BLaER1 (cell line): ENCODE results near the gene REPIN1.
A peak's percentile ranks its signal among the peaks of the same experiment; 100 is the strongest.

Experiments
- H3K27ac ChIP-seq: shearing (Covaris generic); formaldehyde crosslinking; 2 replicates; pipeline ENCODE4 v1.8.1; 2022
- H3K27me3 ChIP-seq: shearing (Covaris generic); formaldehyde crosslinking; 2 replicates; pipeline ENCODE4 v1.8.1; 2022
- H3K36me3 ChIP-seq: shearing (Covaris generic); formaldehyde crosslinking; 2 replicates; pipeline ENCODE4 v1.8.1; 2022
- H3K4me1 ChIP-seq: shearing (Covaris generic); formaldehyde crosslinking; 2 replicates; pipeline ENCODE4 v1.8.1; 2022
- H3K4me2 ChIP-seq: shearing (Covaris generic); formaldehyde crosslinking; 2 replicates; pipeline ENCODE4 v1.8.1; 2022
- H3K4me3 ChIP-seq: shearing (Covaris generic); formaldehyde crosslinking; 2 replicates; pipeline ENCODE4 v1.8.1; 2022
- H3K9ac ChIP-seq: shearing (Covaris generic); formaldehyde crosslinking; 2 replicates; pipeline ENCODE4 v1.8.1; 2022
- H3K9me3 ChIP-seq: shearing (Covaris generic); formaldehyde crosslinking; 2 replicates; pipeline ENCODE4 v1.8.1; 2022
- H4K20me1 ChIP-seq: shearing (Covaris generic); formaldehyde crosslinking; 2 replicates; pipeline ENCODE4 v1.8.1; 2022
- Cebpa-rat ChIP-seq: shearing (Covaris generic); IDR thresholded peaks from 2 replicates; pipeline ENCODE4 v1.8.1; 2022

The REPIN1 gene

GRCh38 chr7:150404172-150404804 is 35.7 kb downstream of the REPIN1 start:
- H3K4me2 ChIP-seq, result peak overlapping the region; percentile 87
- peak overlapping the region; percentile 99 for H3K27ac ChIP-seq
- peaks cover 10% of the 10 kb centered on the region; the same call in 1 of the 2 replicates for H3K36me3 ChIP-seq
- H4K20me1 ChIP-seq, result peaks cover 2% of the 10 kb centered on the region; the same call in 1 of the 2 replicates
- no peaks in the 10 kb centered on the region for H3K9me3 ChIP-seq
- peaks cover 65% of the 10 kb centered on the region for H3K4me1 ChIP-seq
- no peaks in the 10 kb centered on the region for H3K27me3 ChIP-seq
- no peak for TF ChIP-seq Cebpa-rat
- peak overlapping the region; percentile 78 for H3K4me3 ChIP-seq
- H3K9ac ChIP-seq, result peak overlapping the region; percentile 97

- Histone ChIP-seq H3K36me3 (peaks cover 8% of the 10 kb centered on the region), H3K4me2 (peak overlapping the region; percentile 87), H3K27me3 (no peaks in the 10 kb centered on the region), H3K9ac (peak overlapping the region; percentile 97), H3K27ac (peak overlapping the region; percentile 99), H3K4me3 (peak overlapping the region; percentile 78), H3K9me3 (no peaks in the 10 kb centered on the region), H4K20me1 (peaks cover 9% of the 10 kb centered on the region; the same call in 1 of the 2 replicates), H3K4me1 (peaks cover 72% of the 10 kb centered on the region)
- no peak for TF ChIP-seq Cebpa-rat
Measured at GRCh38 chr7:150404805-150405583, 36.4 kb downstream of the REPIN1 start.

DNA sequence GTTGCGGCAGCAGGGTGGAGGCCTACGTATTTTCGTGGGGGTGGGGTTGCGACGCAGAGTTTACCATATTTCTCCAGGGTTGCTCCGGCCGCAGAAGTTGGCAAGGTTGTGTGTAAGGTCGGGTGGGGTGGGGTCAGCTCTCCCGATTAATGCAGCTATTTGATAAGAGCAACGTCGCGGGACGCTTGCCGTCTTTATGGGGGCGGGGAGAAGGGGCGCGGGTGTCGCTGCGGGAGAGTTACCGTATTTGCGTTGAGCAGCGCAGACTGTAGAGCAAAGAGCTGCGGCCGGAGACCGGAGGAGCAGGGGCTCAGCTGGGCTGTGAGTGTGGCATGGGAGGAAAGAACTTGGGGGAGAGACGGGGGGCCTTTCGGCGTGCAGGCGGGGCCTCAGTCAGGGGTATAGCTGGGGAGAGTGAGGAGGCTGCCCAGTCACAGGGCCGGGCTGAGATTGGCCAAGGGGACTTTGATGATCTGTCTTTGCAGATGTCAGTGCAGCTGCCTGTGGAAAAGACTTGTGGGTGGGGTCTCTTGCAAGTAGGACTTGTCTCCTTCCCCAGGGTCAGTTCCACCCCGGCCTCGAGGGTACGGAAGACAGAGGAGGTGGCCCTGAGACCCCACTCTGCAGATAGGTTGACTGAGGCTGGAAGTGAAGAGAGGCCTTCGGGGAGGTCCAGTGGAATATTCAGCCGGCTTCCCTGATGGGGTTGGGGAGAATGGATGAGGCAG is 37.1 kb downstream of the REPIN1 start:
- Histone ChIP-seq H3K4me3 (peak overlapping the region; percentile 78), H3K27me3 (no peaks in the 10 kb centered on the region), H3K4me2 (peak overlapping the region; percentile 87), H3K9me3 (no peaks in the 10 kb centered on the region), H4K20me1 (peaks cover 16% of the 10 kb centered on the region; the same call in 1 of the 2 replicates), H3K9ac (peak overlapping the region; percentile 97), H3K36me3 (peaks cover 13% of the 10 kb centered on the region), H3K4me1 (peaks cover 80% of the 10 kb centered on the region), H3K27ac (peak overlapping the region; percentile 99)
- no peak for TF ChIP-seq Cebpa-rat

DNA sequence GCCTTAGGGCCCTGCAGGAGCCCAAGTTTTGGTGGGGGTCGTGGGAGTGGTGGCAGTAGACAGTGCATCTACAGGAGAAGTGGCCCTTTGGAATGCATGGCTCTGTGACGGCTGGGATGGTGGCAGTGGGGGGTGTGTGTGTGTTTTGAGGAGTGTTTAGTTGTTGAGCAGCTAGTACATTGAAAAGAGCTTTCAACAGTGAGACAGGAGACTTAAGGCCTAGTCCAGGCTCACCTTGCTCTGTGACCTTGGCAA is 37.6 kb downstream of the REPIN1 start:
- H3K9me3 ChIP-seq, result no peaks in the 10 kb centered on the region
- peak overlapping the region; percentile 99 for H3K27ac ChIP-seq
- peak overlapping the region; percentile 97 for H3K9ac ChIP-seq
- H4K20me1 ChIP-seq, result peaks cover 21% of the 10 kb centered on the region; the same call in 1 of the 2 replicates
- H3K27me3 ChIP-seq, result no peaks in the 10 kb centered on the region
- H3K4me2 ChIP-seq, result peak overlapping the region; percentile 87
- peak overlapping the region; percentile 78 for H3K4me3 ChIP-seq
- peaks cover 80% of the 10 kb centered on the region for H3K4me1 ChIP-seq
- TF ChIP-seq Cebpa-rat, result no peak
- peaks cover 18% of the 10 kb centered on the region for H3K36me3 ChIP-seq

GRCh38 chr7:150406567-150407421 is 38.2 kb downstream of the REPIN1 start:
- Histone ChIP-seq H3K4me1 (peaks cover 80% of the 10 kb centered on the region), H3K9ac (peak overlapping the region; percentile 97), H3K27ac (peak overlapping the region; percentile 99), H3K27me3 (no peaks in the 10 kb centered on the region), H4K20me1 (peaks cover 27% of the 10 kb centered on the region; the same call in 1 of the 2 replicates), H3K4me2 (peak overlapping the region; percentile 87), H3K4me3 (peak overlapping the region; percentile 78), H3K36me3 (peaks cover 24% of the 10 kb centered on the region), H3K9me3 (no peaks in the 10 kb centered on the region)
- no peak for TF ChIP-seq Cebpa-rat

GRCh38 chr7:150407588-150408392 is 39.2 kb downstream of the REPIN1 start:
- Histone ChIP-seq H3K4me1 (peaks cover 86% of the 10 kb centered on the region), H3K4me3 (peak overlapping the region; percentile 78), H3K27ac (peak overlapping the region; percentile 99), H4K20me1 (peaks cover 32% of the 10 kb centered on the region; the same call in 1 of the 2 replicates), H3K9ac (peak overlapping the region; percentile 97), H3K27me3 (no peaks in the 10 kb centered on the region), H3K9me3 (no peaks in the 10 kb centered on the region), H3K4me2 (peak overlapping the region; percentile 87), H3K36me3 (peaks cover 34% of the 10 kb centered on the region)
- no peak for TF ChIP-seq Cebpa-rat

GRCh38 chr7:150408393-150409299 is 40.0 kb downstream of the REPIN1 start:
- H3K36me3 ChIP-seq, result peaks cover 36% of the 10 kb centered on the region
- H4K20me1 ChIP-seq, result peaks cover 32% of the 10 kb centered on the region; the same call in 1 of the 2 replicates
- H3K4me3 ChIP-seq, result peak overlapping the region; percentile 78
- H3K9ac ChIP-seq, result peak overlapping the region; percentile 97
- H3K27ac ChIP-seq, result peak overlapping the region; percentile 99
- H3K27me3 ChIP-seq, result no peaks in the 10 kb centered on the region
- no peak for TF ChIP-seq Cebpa-rat
- H3K4me1 ChIP-seq, result peaks cover 80% of the 10 kb centered on the region
- peak overlapping the region; percentile 87 for H3K4me2 ChIP-seq
- no peaks in the 10 kb centered on the region for H3K9me3 ChIP-seq
